ENCODE results near the gene ART4.

ART4 gene

DNA sequence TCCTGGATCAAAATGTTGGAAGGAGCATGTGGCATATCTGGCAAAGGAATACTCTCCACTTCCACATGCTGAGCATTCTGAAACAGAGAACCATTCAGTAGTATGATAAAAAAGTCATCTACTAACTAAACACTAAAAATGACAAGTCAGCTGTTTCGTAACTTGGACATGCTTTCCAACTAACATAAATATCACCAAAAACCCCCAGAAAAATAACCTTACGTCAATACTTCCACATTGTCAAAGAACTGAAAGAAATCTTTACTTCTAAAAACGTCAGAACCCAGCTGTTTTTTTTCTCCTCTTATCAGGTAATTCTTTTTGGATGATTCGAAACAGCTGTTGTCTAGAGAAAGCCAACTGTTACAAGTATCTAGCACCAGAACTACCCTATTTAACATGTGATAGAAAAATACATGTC is 48.3 kb downstream of the ART4 start:
- no peak for DNase-seq (ENCODE audit: extremely low spot score)
- TF ChIP-seq, protein P1, sequence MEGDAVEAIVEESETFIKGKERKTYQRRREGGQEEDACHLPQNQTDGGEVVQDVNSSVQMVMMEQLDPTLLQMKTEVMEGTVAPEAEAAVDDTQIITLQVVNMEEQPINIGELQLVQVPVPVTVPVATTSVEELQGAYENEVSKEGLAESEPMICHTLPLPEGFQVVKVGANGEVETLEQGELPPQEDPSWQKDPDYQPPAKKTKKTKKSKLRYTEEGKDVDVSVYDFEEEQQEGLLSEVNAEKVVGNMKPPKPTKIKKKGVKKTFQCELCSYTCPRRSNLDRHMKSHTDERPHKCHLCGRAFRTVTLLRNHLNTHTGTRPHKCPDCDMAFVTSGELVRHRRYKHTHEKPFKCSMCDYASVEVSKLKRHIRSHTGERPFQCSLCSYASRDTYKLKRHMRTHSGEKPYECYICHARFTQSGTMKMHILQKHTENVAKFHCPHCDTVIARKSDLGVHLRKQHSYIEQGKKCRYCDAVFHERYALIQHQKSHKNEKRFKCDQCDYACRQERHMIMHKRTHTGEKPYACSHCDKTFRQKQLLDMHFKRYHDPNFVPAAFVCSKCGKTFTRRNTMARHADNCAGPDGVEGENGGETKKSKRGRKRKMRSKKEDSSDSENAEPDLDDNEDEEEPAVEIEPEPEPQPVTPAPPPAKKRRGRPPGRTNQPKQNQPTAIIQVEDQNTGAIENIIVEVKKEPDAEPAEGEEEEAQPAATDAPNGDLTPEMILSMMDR (IDR thresholded peaks at IDR 0.05; ENCODE audit: control extremely low read depth, extremely low read depth, low read depth, missing control alignments) = no peak
- CTCF ChIA-PET = interaction anchor here (1.0 to 1.1 kb wide), 3 partner anchors 18 to 21 kb away, joined by 3 read pairs; a partner anchor contains a TSS
- POLR2A ChIA-PET = interaction anchor here (1.0 kb wide), 2 partner anchors 13 to 20 kb away, joined by 3 read pairs; a partner anchor contains a TSS

DNA sequence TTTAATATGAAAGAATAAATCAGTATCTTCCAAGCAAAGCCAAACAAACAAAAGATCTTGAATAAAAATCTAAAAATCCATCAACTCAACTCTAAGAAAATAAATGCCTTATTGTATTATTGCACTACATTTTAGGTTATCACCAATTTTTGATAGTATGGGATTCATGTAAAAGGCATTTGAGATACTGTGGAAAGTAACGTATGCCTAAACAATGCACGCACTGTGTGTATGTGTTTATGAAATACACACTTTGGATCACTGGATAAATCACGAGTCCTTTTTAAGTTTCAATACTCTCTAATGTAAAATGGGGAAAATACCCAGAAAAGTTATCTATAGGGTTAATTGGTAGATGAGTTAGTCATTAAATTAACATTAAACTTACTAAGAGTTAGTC is 57.8 kb downstream of the ART4 start:
- DNase-seq (ENCODE audit: extremely low spot score) = no peak
- TF ChIP-seq, protein P1 (IDR thresholded peaks at IDR 0.05; ENCODE audit: control extremely low read depth, extremely low read depth, low read depth, missing control alignments) = no peak
- ChIA-PET POLR2A (interaction anchor here (0.7 to 2.2 kb wide), 2 partner anchors 11 to 14 kb away, joined by 3 to 9 read pairs; a partner anchor contains a TSS), CTCF (interaction anchor here (0.8 to 2.7 kb wide), 4 partner anchors 8 to 19 kb away, joined by 3 to 20 read pairs (median 6); a partner anchor contains a TSS)

DNA sequence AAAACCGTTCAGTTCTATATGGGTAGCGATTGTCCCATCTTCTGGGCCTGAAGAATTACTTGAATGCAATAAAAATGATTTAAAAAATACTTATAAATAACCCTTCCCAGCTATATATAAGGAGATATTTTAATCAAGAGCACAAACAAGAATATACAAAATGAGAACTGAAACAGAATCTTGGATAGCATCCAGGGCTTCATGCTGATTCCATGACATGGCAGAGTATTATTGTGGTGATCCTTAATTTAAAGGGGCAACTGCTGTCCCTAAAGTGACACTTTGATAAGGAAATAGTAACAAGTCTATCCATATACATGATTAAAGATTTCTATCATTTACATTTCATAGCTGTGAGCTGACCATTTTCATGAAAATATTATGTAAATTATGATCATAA is 58.9 kb downstream of the ART4 start:
- no peak for DNase-seq (ENCODE audit: extremely low spot score)
- TF ChIP-seq, protein P1 (IDR thresholded peaks at IDR 0.05; ENCODE audit: control extremely low read depth, extremely low read depth, low read depth, missing control alignments) = no peak
- ChIA-PET CTCF (interaction anchor here (0.8 to 2.7 kb wide), 6 partner anchors 9 to 18 kb away, joined by 3 to 20 read pairs (median 8); partner anchors contain the start of genes C12orf60 and WBP11), POLR2A (interaction anchor here (2.2 kb wide), 1 partner anchor 10 kb away, joined by 9 read pairs; a partner anchor contains a TSS)

DNA sequence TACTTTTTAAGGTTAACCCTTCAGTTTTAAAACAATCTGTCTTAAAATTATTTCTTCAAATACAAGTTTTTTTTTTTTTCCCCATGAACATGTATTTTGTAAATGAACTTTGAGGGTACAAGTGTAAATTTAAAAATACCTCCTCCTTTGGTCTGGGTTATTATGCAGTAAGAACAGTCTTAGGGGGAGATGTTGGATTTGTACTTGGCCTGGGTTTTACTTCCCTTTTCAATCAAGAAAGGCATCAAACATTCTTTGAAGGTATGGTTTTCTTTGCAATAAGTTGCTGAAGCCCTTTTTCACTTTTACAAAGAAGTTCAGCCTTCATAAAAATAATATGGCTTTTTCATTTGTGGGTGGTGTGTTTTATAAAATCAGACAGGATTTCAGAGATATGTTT is 60.6 kb downstream of the ART4 start:
- TF ChIP-seq, protein P1 (IDR thresholded peaks at IDR 0.05; ENCODE audit: control extremely low read depth, extremely low read depth, low read depth, missing control alignments) = no peak
- DNase-seq (ENCODE audit: extremely low spot score) = no peak
- CTCF ChIA-PET = interaction anchor here (0.9 to 3.1 kb wide), 6 partner anchors 8 to 24 kb away, joined by 3 to 20 read pairs (median 9); a partner anchor contains a TSS
- POLR2A ChIA-PET = interaction anchor here (1.5 to 2.9 kb wide), 2 partner anchors 12 kb away, joined by 3 to 13 read pairs; a partner anchor contains a TSS

DNA sequence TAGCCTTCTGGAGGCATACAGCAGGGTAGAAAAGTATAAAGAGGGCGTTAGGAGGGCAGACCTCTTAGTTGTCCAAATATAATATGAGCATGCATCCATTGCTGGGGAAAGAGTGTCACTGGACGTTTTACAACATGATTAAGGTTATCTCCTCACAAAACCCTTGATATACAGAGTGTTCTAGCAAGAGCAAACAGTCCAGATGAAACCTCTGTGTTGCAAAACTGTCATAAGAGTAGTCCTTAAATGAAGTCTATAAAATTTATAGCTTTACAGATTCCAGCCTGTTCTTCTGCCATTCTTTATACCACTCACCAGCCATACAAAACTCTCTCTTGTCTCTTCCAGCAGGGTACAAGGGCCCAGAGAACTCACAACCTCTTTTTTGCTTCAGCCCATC is 61.8 kb downstream of the ART4 start:
- TF ChIP-seq, protein P1 (IDR thresholded peaks at IDR 0.05; ENCODE audit: control extremely low read depth, extremely low read depth, low read depth, missing control alignments) = no peak
- DNase-seq (ENCODE audit: extremely low spot score) = no peak
- ChIA-PET POLR2A (interaction anchor here (1.5 to 2.9 kb wide), 2 partner anchors 11 to 14 kb away, joined by 3 to 13 read pairs; a partner anchor contains a TSS), CTCF (interaction anchor here (0.8 to 3.1 kb wide), 6 partner anchors 10 to 214 kb away, joined by 3 to 12 read pairs (median 6); a partner anchor contains a TSS)

DNA sequence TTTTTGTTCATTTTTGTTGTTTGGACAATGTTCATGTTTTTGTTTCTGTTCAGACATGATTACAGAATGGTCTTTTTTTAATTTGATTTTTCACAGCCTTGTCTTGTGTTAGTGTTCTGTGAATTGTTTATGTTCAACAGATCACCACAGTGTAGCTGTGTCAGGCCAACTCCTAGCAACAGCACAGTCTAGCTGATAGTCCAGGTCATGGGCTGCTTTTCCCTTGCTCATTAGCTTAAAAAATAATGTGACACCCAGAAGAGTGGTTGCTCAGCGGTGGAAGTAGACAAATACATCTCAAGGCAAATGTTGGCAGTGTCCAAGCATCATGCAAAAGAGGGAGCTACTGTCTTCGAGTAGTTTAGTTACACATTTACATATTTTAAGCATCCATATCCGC is 62.5 kb downstream of the ART4 start:
- no peak for DNase-seq (ENCODE audit: extremely low spot score)
- ChIA-PET POLR2A (interaction anchor here (2.9 kb wide), 1 partner anchor 10 kb away, joined by 13 read pairs; a partner anchor contains a TSS), CTCF (interaction anchor here (1.0 to 3.1 kb wide), 4 partner anchors 11 to 25 kb away, joined by 3 to 12 read pairs (median 8); a partner anchor contains a TSS)
- TF ChIP-seq, protein P1 (IDR thresholded peaks at IDR 0.05; ENCODE audit: control extremely low read depth, extremely low read depth, low read depth, missing control alignments) = no peak
